ENCODE measurements around the gene MYO1E.

DNA sequence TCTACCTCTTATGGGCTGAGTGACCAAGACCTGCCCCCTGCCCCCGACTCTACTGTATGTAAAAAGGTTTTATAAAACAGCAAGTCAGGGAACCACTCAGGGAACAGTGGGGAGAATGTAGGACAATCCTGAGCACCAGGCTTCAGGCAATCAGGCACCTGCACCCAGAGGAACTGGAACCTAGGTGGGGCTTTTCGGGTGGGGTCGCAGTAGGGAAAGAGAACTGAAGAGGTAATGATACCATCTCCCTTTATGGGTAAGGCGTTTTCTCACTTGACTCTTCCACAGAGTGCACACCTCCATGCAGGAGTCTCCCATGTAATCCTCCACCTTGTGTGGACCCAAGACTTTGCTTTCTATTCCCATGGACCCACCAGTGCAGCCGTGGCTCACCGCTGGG, 45.8 kb downstream of the MYO1E start:
- TF ChIP-seq CTCF (conservative IDR thresholded peaks at IDR 0.05 in 1 of 2, IDR thresholded peaks at IDR 0.05 in 1 of 2; ENCODE audit: extremely low read depth in 1 of 2, insufficient read depth in 1 of 2, low read depth in 1 of 2, low read length in 2 of 2) (no peak), EZH2 (IDR thresholded peaks at IDR 0.05; ENCODE audit: borderline replicate concordance, low read length) (no peak)

All from mammary epithelial cell (primary cell).